GM18508 (cell line): Measurements from ENCODE around the gene ACYP2.

ENCODE experiments used
- ATAC-seq: cut with Tn5 transposase; IDR thresholded peaks from one replicate; pipeline ENCODE4 v1.9.1; 2021; ENCODE audit warnings: moderate number of reproducible peaks; ENCODE audit not compliant: insufficient read depth, unreplicated experiment

Gene ACYP2

GRCh38 chr2:54350426-54350825 lies 235.0 kb downstream of the ACYP2 start:
- no peak for ATAC-seq

GRCh38 chr2:54353216-54353615 lies 237.8 kb downstream of the ACYP2 start:
- ATAC-seq = no peak
